ENCODE data around the gene IDH3A.

The IDH3A gene

DNA sequence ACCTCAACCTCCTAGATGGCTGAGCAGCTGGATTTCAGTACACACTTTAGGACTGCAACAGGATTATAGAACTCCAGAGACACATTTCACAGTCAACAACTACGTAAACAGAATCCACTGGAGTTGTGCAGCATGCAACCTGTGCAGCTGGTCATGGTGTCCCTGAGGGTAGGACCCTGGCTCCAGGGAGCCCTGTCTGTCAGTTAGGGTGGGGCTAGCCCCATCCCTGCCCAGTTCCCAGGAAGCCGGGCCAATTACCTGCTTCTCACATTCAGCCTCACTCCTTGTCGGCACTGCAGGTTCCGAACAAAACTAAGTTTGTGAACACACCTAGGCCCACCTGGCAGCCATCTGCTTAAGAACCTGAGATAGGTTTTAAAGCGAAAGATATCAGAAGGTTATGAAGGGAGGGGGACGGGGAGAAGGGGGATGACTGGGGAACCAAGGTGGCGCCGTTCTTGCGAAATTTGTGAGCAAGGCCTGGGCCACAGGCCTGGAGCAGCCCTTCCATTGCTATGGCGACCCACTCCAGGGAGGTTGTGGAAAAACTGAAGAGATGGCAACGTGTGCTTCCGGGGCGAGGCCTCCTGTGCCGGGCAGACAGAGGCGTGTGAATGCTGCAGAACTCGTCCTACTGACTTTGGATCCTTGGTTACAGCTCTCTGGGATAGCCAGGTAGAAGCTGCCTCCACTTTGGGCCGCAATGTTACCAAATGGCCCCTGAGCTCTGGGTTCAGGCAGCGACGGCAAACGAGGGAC, 59.9 kb downstream of the IDH3A start:
- H3K9me2 ChIP-seq (replicated peaks; ENCODE audit: insufficient read depth, low read length) = no peaks in the 10 kb centered on the region
- no peak overlapping the region for H3K4me3 ChIP-seq (ENCODE audit: insufficient read depth, low read length, poor library complexity, severe bottlenecking)
- H3K27ac ChIP-seq (ENCODE audit: low read depth, low read length) = no peak overlapping the region
- no peaks in the 10 kb centered on the region for H3K9me3 ChIP-seq (ENCODE audit: insufficient read depth, low read length)
- no peaks in the 10 kb centered on the region for H3K36me3 ChIP-seq (ENCODE audit: low read length)
- H3K9ac ChIP-seq (ENCODE audit: low read length) = no peak overlapping the region
- no peak overlapping the region for H3K4me2 ChIP-seq (ENCODE audit: low read depth, low read length, poor library complexity, severe bottlenecking)
- TF ChIP-seq, protein P1, sequence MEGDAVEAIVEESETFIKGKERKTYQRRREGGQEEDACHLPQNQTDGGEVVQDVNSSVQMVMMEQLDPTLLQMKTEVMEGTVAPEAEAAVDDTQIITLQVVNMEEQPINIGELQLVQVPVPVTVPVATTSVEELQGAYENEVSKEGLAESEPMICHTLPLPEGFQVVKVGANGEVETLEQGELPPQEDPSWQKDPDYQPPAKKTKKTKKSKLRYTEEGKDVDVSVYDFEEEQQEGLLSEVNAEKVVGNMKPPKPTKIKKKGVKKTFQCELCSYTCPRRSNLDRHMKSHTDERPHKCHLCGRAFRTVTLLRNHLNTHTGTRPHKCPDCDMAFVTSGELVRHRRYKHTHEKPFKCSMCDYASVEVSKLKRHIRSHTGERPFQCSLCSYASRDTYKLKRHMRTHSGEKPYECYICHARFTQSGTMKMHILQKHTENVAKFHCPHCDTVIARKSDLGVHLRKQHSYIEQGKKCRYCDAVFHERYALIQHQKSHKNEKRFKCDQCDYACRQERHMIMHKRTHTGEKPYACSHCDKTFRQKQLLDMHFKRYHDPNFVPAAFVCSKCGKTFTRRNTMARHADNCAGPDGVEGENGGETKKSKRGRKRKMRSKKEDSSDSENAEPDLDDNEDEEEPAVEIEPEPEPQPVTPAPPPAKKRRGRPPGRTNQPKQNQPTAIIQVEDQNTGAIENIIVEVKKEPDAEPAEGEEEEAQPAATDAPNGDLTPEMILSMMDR (IDR thresholded peaks at IDR 0.05; ENCODE audit: insufficient read depth, low read length, poor library complexity, severe bottlenecking) = no peak
- TF ChIP-seq EZH2phosphoT487 (conservative IDR thresholded peaks at IDR 0.05; ENCODE audit: low read length) = no peak
- no peaks in the 10 kb centered on the region for H4K20me1 ChIP-seq (ENCODE audit: low read depth, low read length)
- H3K27me3 ChIP-seq (ENCODE audit: low read length) = no peaks in the 10 kb centered on the region
- no peak overlapping the region for H2AFZ ChIP-seq (ENCODE audit: low read depth, low read length, severe bottlenecking)
- no peaks in the 10 kb centered on the region for H3K79me2 ChIP-seq (ENCODE audit: insufficient read depth, low read length)
- no peaks in the 10 kb centered on the region for H3F3A ChIP-seq (ENCODE audit: insufficient read depth)

DNA sequence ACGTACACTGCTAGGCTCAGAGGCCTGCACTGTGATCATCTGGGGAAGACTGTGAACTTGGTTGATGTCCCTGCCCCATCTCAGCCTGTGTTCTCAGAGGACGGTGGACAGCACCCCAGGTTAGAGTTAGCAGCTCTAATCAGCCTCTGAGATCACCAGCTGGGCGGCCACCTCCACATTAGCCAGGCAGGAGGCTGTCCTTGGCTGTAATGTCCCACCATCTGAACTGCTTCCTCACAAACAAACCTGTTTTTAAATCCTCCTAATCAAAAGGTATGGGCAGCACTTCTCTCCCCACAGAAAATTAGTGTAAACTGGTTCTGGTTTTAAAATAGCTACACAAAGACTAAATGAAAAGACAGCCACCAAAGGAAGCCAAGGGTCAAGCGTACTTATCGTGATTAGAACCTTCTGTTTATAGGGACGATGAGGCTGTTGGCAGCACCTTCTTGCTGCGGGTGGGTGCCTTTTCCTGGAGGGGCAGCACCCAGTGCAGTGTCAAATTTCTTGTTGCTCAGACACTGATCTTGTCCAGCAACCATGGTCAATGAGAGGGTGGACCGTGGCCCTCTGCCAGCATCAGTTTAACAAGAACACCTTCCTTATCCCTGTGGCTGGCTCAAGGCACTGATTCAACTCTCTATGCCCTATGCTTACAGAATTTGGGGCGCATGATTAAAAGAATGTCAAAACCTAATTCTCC, 60.6 kb downstream of the IDH3A start:
- Histone ChIP-seq H3K27ac (ENCODE audit: low read depth, low read length) (no peak overlapping the region), H4K20me1 (ENCODE audit: low read depth, low read length) (no peaks in the 10 kb centered on the region), H3K79me2 (ENCODE audit: insufficient read depth, low read length) (no peaks in the 10 kb centered on the region), H3K36me3 (ENCODE audit: low read length) (no peaks in the 10 kb centered on the region), H3K9me2 (replicated peaks; ENCODE audit: insufficient read depth, low read length) (no peaks in the 10 kb centered on the region), H3K4me2 (ENCODE audit: low read depth, low read length, poor library complexity, severe bottlenecking) (no peak overlapping the region), H2AFZ (ENCODE audit: low read depth, low read length, severe bottlenecking) (no peak overlapping the region), H3F3A (ENCODE audit: insufficient read depth) (no peaks in the 10 kb centered on the region), H3K4me3 (ENCODE audit: insufficient read depth, low read length, poor library complexity, severe bottlenecking) (no peak overlapping the region), H3K27me3 (ENCODE audit: low read length) (no peaks in the 10 kb centered on the region), H3K9ac (ENCODE audit: low read length) (no peak overlapping the region), H3K9me3 (ENCODE audit: insufficient read depth, low read length) (no peaks in the 10 kb centered on the region)
- TF ChIP-seq EZH2phosphoT487 (conservative IDR thresholded peaks at IDR 0.05; ENCODE audit: low read length) = no peak
- TF ChIP-seq, protein P1 (IDR thresholded peaks at IDR 0.05; ENCODE audit: insufficient read depth, low read length, poor library complexity, severe bottlenecking) = no peak

DNA sequence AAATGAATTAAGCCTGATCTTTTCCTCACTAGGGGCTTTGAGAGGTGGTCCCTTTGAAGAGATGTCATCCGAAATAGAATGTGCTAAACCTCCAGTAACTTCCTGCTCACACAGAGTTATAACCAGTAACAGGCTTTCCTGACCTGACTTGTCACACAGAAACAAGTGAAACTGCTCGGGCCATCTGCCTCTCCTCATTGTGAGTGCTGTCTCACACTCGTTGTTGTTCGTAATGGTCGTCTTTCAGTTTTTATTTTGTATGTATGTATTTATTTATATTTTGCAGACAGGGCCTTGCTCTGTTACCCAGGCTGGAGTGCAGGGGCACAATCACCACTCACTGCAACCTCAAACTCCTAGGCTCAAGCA, 61.2 kb downstream of the IDH3A start:
- Histone ChIP-seq H3K9ac (ENCODE audit: low read length) (no peak overlapping the region), H3K9me2 (replicated peaks; ENCODE audit: insufficient read depth, low read length) (no peaks in the 10 kb centered on the region), H3F3A (ENCODE audit: insufficient read depth) (no peaks in the 10 kb centered on the region), H3K4me3 (ENCODE audit: insufficient read depth, low read length, poor library complexity, severe bottlenecking) (no peak overlapping the region), H3K79me2 (ENCODE audit: insufficient read depth, low read length) (no peaks in the 10 kb centered on the region), H3K9me3 (ENCODE audit: insufficient read depth, low read length) (no peaks in the 10 kb centered on the region), H3K36me3 (ENCODE audit: low read length) (no peaks in the 10 kb centered on the region), H3K4me2 (ENCODE audit: low read depth, low read length, poor library complexity, severe bottlenecking) (no peak overlapping the region), H3K27me3 (ENCODE audit: low read length) (no peaks in the 10 kb centered on the region), H4K20me1 (ENCODE audit: low read depth, low read length) (no peaks in the 10 kb centered on the region), H2AFZ (ENCODE audit: low read depth, low read length, severe bottlenecking) (no peak overlapping the region), H3K27ac (ENCODE audit: low read depth, low read length) (no peak overlapping the region)
- TF ChIP-seq, protein P1 (IDR thresholded peaks at IDR 0.05; ENCODE audit: insufficient read depth, low read length, poor library complexity, severe bottlenecking) = no peak
